Body of pancreas (tissue), 4 donors: ENCODE data around the gene EPS15. TPM values are rescaled to one million over a fixed set of nuclear protein-coding genes. Genes with fewer than 3 reads are reported as not detected.

Source experiments
- ATAC-seq: fragments of 150-250 bp; one replicate; pipeline ENCODE4 v1.9.1; 2016
- DNase-seq, 4 donors: peaks; one replicate each; pipeline ENCODE4 v3.0.0-alpha.2; 2019
- H3K27ac ChIP-seq, 4 donors: fragments of 200-600 bp; sonication (generic); 1 replicate in 3 of 4; 2 replicates in 1 of 4; pipeline versions ENCODE4 v1.5.1 to v1.6.1; 2016 to 2019; ENCODE audit warnings: mild to moderate bottlenecking in 1 of 4, mixed read lengths in 1 of 4, moderate library complexity in 1 of 4
- H3K27me3 ChIP-seq, 2 donors: fragments of 200-600 bp; sonication (generic); one replicate each; pipeline ENCODE4 v1.6.0; 2016; ENCODE audit warnings: mild to moderate bottlenecking in 1 of 2
- H3K36me3 ChIP-seq, 2 donors: fragments of 200-600 bp; sonication (generic); replicated peaks in 1 of 2; 2 replicates each; pipeline ENCODE4 v1.5.1; 2016; ENCODE audit warnings: low read depth in 2 of 2; ENCODE audit not compliant: insufficient read depth in 1 of 2
- H3K4me1 ChIP-seq: fragments of 200-600 bp; sonication (generic); one replicate; pipeline ENCODE4 v1.6.0; 2016
- H3K4me3 ChIP-seq, 2 donors: fragments of 200-600 bp; sonication (generic); 1 replicate in 1 of 2; 2 replicates in 1 of 2; pipeline ENCODE4 v1.5.1; 2016 to 2019
- H3K9me3 ChIP-seq, 3 donors: fragments of 200-600 bp; sonication (generic); 1 replicate in 2 of 3; 2 replicates in 1 of 3; pipeline ENCODE4 v1.5.1; 2016
- CTCF ChIP-seq, 7 experiments: fragments of 450-650 bp in 4 of 7; fragments of 200-600 bp in 3 of 7; sonication (generic) in 3 of 7; IDR thresholded peaks; one replicate each; pipeline ENCODE4 v1.5.1; 2016 to 2019; ENCODE audit warnings: antibody characterized with exemption in 7 of 7
- POLR2A ChIP-seq, 3 donors: fragments of 450-650 bp; IDR thresholded peaks; one replicate each; pipeline ENCODE4 v1.6.1; 2016; ENCODE audit warnings: antibody characterized with exemption in 3 of 3, mild to moderate bottlenecking in 2 of 3
- WGBS, 2 donors: methylation state at CpG; one replicate each; pipeline ENCODE4 v1.1.5; 2017; 5-methylcytosine and 5-hydroxymethylcytosine counted together
- intact Hi-C: fragments of 100-400 bp; cut with DNase I; formaldehyde crosslinking; loops from one replicate; pipeline ENCODE4 v1.15.1; 2023
- total RNA-seq, 2 donors: library from RNA; depleted of rRNA; stranded (reverse); fragments of >200 nt; gene quantifications; one replicate each; pipeline ENCODE4 v1.1.0, GENCODE V29; 2016

Gene EPS15
- total RNA-seq, 2 donors from 2014 or later = 37.4 to 46.8 TPM

GRCh38 chr1:51444096-51444495, 75.0 kb downstream of the EPS15 start:
- intact Hi-C loops = no loop called here
- H3K4me3 ChIP-seq = no peak overlapping the region
- ATAC-seq = no peak
- DNase-seq = no peak
- no peaks in the 10 kb centered on the region for H3K9me3 ChIP-seq
- TF ChIP-seq CTCF (IDR thresholded peaks at IDR 0.05) (no peak), POLR2A (IDR thresholded peaks at IDR 0.05) (no peak)
- WGBS, 2 donors = 96 to 100% methylated on average over 1 of the region's 1 CpG
- H3K27me3 ChIP-seq = no peaks in the 10 kb centered on the region
- no peak overlapping the region for H3K27ac ChIP-seq
- peaks cover 0 to 9% of the 10 kb centered on the region in 2 donors for H3K36me3 ChIP-seq
- H3K4me1 ChIP-seq = peaks cover 7% of the 10 kb centered on the region

GRCh38 chr1:51443555-51443954, 75.5 kb downstream of the EPS15 start:
- DNase-seq = no peak
- TF ChIP-seq CTCF (IDR thresholded peaks at IDR 0.05) (no peak), POLR2A (IDR thresholded peaks at IDR 0.05) (no peak)
- H3K36me3 ChIP-seq = peaks cover 0 to 9% of the 10 kb centered on the region in 2 donors
- no peaks in the 10 kb centered on the region for H3K27me3 ChIP-seq
- H3K27ac ChIP-seq = no peak overlapping the region
- no peaks in the 10 kb centered on the region for H3K9me3 ChIP-seq
- intact Hi-C loops = no loop called here
- H3K4me3 ChIP-seq = no peak overlapping the region
- ATAC-seq = no peak
- H3K4me1 ChIP-seq = peaks cover 7% of the 10 kb centered on the region
- 96% methylated on average over 5 of the region's 5 CpGs for WGBS, 2 donors

GRCh38 chr1:51442616-51443015, 76.5 kb downstream of the EPS15 start:
- Histone ChIP-seq H3K4me3 (no peak overlapping the region), H3K27me3 (no peaks in the 10 kb centered on the region), H3K36me3 (peaks cover 0 to 9% of the 10 kb centered on the region in 2 donors), H3K4me1 (peaks cover 7% of the 10 kb centered on the region), H3K27ac (no peak overlapping the region), H3K9me3 (no peaks in the 10 kb centered on the region)
- intact Hi-C loops = no loop called here
- WGBS, 2 donors = 86 to 100% methylated on average over 1 of the region's 1 CpG
- no peak for TF ChIP-seq POLR2A (IDR thresholded peaks at IDR 0.05)
- no peak for TF ChIP-seq CTCF (IDR thresholded peaks at IDR 0.05)
- DNase-seq (no peak), ATAC-seq (no peak)

GRCh38 chr1:51442198-51442597, 76.9 kb downstream of the EPS15 start:
- Histone ChIP-seq H3K9me3 (no peaks in the 10 kb centered on the region), H3K4me3 (no peak overlapping the region), H3K27ac (no peak overlapping the region), H3K36me3 (peaks cover 0 to 9% of the 10 kb centered on the region in 2 donors), H3K27me3 (no peaks in the 10 kb centered on the region), H3K4me1 (peaks cover 7% of the 10 kb centered on the region)
- ATAC-seq (no peak), DNase-seq (no peak)
- intact Hi-C loops = no loop called here
- TF ChIP-seq CTCF (IDR thresholded peaks at IDR 0.05) (no peak), POLR2A (IDR thresholded peaks at IDR 0.05) (no peak)

GRCh38 chr1:51439895-51440294, 79.2 kb downstream of the EPS15 start:
- TF ChIP-seq POLR2A (IDR thresholded peaks at IDR 0.05) (no peak), CTCF (IDR thresholded peaks at IDR 0.05) (no peak)
- no peak overlapping the region for H3K4me3 ChIP-seq
- ATAC-seq (no peak), DNase-seq (no peak)
- H3K27me3 ChIP-seq = no peaks in the 10 kb centered on the region
- intact Hi-C loops = no loop called here
- 76 to 85% methylated on average over 4 of the region's 4 CpGs for WGBS, 2 donors
- peaks cover 7% of the 10 kb centered on the region for H3K4me1 ChIP-seq
- H3K9me3 ChIP-seq = no peaks in the 10 kb centered on the region
- peaks cover 0 to 6% of the 10 kb centered on the region in 2 donors for H3K36me3 ChIP-seq
- H3K27ac ChIP-seq = no peak overlapping the region
